Trophoblast cell (in vitro differentiated cells and primary cell): Measurements from ENCODE around the gene TPCN1. TPM values are rescaled to one million over a fixed set of nuclear protein-coding genes. Genes with fewer than 3 reads are reported as not detected.

Experiments used
- DNase-seq, 2 donors: peaks; one replicate each; pipeline ENCODE4 v3.0.0-alpha.2; 2016
- H2AFZ ChIP-seq: 2 replicates; pipeline ENCODE4 v1.6.1; 2013; ENCODE audit warnings: low read length, moderate library complexity, mild to moderate bottlenecking; ENCODE audit not compliant: insufficient read depth, poor library complexity
- H2AK5ac ChIP-seq: 2 replicates; pipeline ENCODE4 v1.6.1; 2013; ENCODE audit warnings: mild to moderate bottlenecking, low read length
- H2BK120ac ChIP-seq: 2 replicates; pipeline ENCODE4 v1.6.1; 2013; ENCODE audit warnings: low read length, mild to moderate bottlenecking, moderate library complexity; ENCODE audit not compliant: insufficient read depth, poor library complexity
- H2BK12ac ChIP-seq: 2 replicates; pipeline ENCODE4 v1.6.1; 2013; ENCODE audit warnings: mild to moderate bottlenecking, low read length, moderate library complexity
- H2BK5ac ChIP-seq: 2 replicates; pipeline ENCODE4 v1.6.1; 2013; ENCODE audit warnings: low read length, low read depth, moderate library complexity, mild to moderate bottlenecking; ENCODE audit not compliant: poor library complexity
- H3K14ac ChIP-seq: 2 replicates; pipeline ENCODE4 v1.6.1; 2013; ENCODE audit warnings: mild to moderate bottlenecking, low read length
- H3K18ac ChIP-seq: 2 replicates; pipeline ENCODE4 v1.6.1; 2013; ENCODE audit warnings: mild to moderate bottlenecking, low read length
- H3K23ac ChIP-seq: 2 replicates; pipeline ENCODE4 v1.6.1; 2013; ENCODE audit warnings: low read length
- H3K27ac ChIP-seq: 2 replicates; pipeline ENCODE4 v1.5.1; 2013; ENCODE audit warnings: low read depth, mild to moderate bottlenecking, inconsistent platforms, low read length, moderate library complexity
- H3K27me3 ChIP-seq: 2 replicates; pipeline ENCODE4 v1.6.1; 2013; ENCODE audit warnings: inconsistent platforms, mild to moderate bottlenecking, low read length, moderate library complexity; ENCODE audit not compliant: insufficient read depth
- H3K36me3 ChIP-seq, 2 experiments: 1 replicate in 1 of 2; 2 replicates in 1 of 2; pipeline ENCODE4 v1.6.1; 2013; ENCODE audit warnings: low read length in 2 of 2, mild to moderate bottlenecking in 2 of 2, moderate library complexity in 1 of 2; ENCODE audit not compliant: insufficient read depth in 2 of 2, control insufficient read depth in 1 of 2
- H3K4ac ChIP-seq: 2 replicates; pipeline ENCODE4 v1.6.1; 2013; ENCODE audit warnings: low read depth, mild to moderate bottlenecking, low read length, moderate library complexity
- H3K4me1 ChIP-seq, 2 experiments: 1 replicate in 1 of 2; 2 replicates in 1 of 2; pipeline ENCODE4 v1.6.1; 2013; ENCODE audit warnings: low read length in 2 of 2, mild to moderate bottlenecking in 2 of 2, moderate library complexity in 1 of 2; ENCODE audit not compliant: insufficient read depth in 2 of 2, control insufficient read depth in 1 of 2
- H3K4me2 ChIP-seq: 2 replicates; pipeline ENCODE4 v1.6.1; 2013; ENCODE audit warnings: inconsistent platforms, mild to moderate bottlenecking, low read length, moderate library complexity
- H3K4me3 ChIP-seq: 2 replicates; pipeline ENCODE4 v1.5.1; 2013; ENCODE audit warnings: mild to moderate bottlenecking, low read depth, low read length, inconsistent platforms
- H3K79me1 ChIP-seq: one replicate; pipeline ENCODE4 v1.6.1; 2013; ENCODE audit warnings: low read length
- H3K79me2 ChIP-seq: 2 replicates; pipeline ENCODE4 v1.6.1; 2013; ENCODE audit warnings: low read length, mild to moderate bottlenecking; ENCODE audit not compliant: control insufficient read depth, insufficient read depth, poor library complexity
- H3K9ac ChIP-seq: 2 replicates; pipeline ENCODE4 v1.6.1; 2013; ENCODE audit warnings: mild to moderate bottlenecking, low read length
- H3K9me3 ChIP-seq: 2 replicates; pipeline ENCODE4 v1.6.1; 2013; ENCODE audit warnings: low read depth, mild to moderate bottlenecking, control low read depth, inconsistent platforms, low read length; ENCODE audit not compliant: insufficient read depth
- H4K12ac ChIP-seq: 2 replicates; pipeline ENCODE4 v1.6.1; 2013; ENCODE audit warnings: low read depth, mild to moderate bottlenecking, low read length, moderate library complexity
- H4K8ac ChIP-seq: 2 replicates; pipeline ENCODE4 v1.6.1; 2013; ENCODE audit warnings: low read depth, mild to moderate bottlenecking, low read length, moderate library complexity
- H4K91ac ChIP-seq: one replicate; pipeline ENCODE4 v1.6.1; 2013; ENCODE audit warnings: low read depth, mild to moderate bottlenecking, low read length, moderate library complexity
- WGBS: extraction: QIAGEN DNeasy Blood & Tissue Kit; methylation state at CpG from one replicate; pipeline ENCODE4 v1.1.7; 2013; ENCODE audit warnings: missing lambda C conversion rate; ENCODE audit not compliant: insufficient read length, insufficient coverage; ENCODE audit errors: extremely low coverage; 5-methylcytosine and 5-hydroxymethylcytosine counted together
- polyA plus RNA-seq: library from polyadenylated mRNA; stranded (reverse); fragments of 200-250 nt; gene quantifications from 2 replicates; pipeline ENCODE4 v1.2.3, GENCODE V29; 2013

TPCN1 gene
- 14.9 and 16.0 TPM in 2 replicates for polyA plus RNA-seq

DNA sequence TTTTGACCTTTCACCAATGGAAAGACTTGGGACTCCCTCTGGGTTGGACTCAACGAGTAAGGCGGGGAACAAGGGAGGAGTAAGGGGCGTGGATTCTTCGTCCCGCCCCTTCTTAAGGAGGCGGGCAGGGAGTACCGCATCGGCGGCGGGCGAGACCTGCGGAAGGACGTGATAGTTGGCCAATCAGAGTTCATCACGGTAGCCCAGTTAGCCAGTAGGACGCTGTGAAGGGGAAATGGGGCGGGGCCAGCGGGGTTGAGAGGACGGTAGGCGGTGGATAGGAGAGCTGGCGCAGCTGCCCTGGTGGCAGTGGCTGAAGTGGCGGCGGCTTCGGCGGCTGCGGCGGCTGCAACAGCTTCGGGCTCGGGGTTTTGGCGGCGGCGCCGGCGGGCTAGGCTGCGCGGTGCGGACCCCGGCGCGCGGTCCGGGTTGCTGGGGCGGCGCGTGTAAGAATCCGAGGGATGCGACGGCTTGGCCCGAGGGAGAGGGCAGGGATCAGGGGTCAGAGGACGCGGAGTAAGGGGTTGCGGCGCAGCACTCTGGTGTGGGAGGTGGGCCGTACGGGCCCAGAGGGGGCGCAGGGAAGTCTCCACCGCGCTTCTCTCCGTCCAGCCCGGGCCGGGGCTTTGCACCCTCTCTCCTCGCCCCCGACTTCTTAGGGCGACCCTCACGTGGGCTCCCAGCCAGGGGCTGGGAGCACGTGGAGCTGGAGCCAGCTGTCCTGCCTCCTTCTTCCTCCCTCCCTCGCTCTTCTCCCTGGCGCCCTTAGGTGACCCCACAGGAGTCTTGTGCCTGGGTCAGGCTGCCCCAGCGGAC, at the start of gene TPCN1:
TSS of gene TPCN1 (plus strand) at position 284 of the 816 bp plus-strand sequence. CDS start 5,389 bp downstream, outside the sequence.
- Histone ChIP-seq H4K8ac (peak within 1 kb of the TSS; percentile 87), H3K23ac (no peak within 1 kb of the TSS), H3K79me2 (peaks cover 7% of the 10 kb centered on the region), H4K91ac (peak within 1 kb of the TSS; percentile 60), H3K4ac (peak within 1 kb of the TSS; percentile 18), H3K4me2 (peak within 1 kb of the TSS; percentile 89), H2AK5ac (peak within 1 kb of the TSS; percentile 44), H4K12ac (peak within 1 kb of the TSS; percentile 6), H3K9ac (peak within 1 kb of the TSS; percentile 76), H2BK120ac (peak within 1 kb of the TSS; percentile 29), H3K27me3 (no peaks in the 10 kb centered on the region), H3K18ac (peak within 1 kb of the TSS; percentile 71), H3K79me1 (peaks cover 12% of the 10 kb centered on the region), H3K36me3 (no peaks in the 10 kb centered on the region), H2BK12ac (peak within 1 kb of the TSS; percentile 30), H3K14ac (peak within 1 kb of the TSS; percentile 73), H2BK5ac (peak within 1 kb of the TSS; percentile 68), H3K4me3 (peak within 1 kb of the TSS; percentile 82), H3K9me3 (no peaks in the 10 kb centered on the region), H2AFZ (peak within 1 kb of the TSS; percentile 83), H3K4me1 (peaks cover 10 to 17% of the 10 kb centered on the region in 2 experiments), H3K27ac (peak within 1 kb of the TSS; percentile 59)
- no CpG with 5 or more reads among the region's 68 CpGs for WGBS
- DNase-seq, result peak; percentile 100

GRCh38 chr12:113171543-113171942, 49.7 kb upstream of the TPCN1 start:
- peaks cover 65 to 76% of the 10 kb centered on the region in 2 experiments for H3K36me3 ChIP-seq
- no peak overlapping the region for H3K23ac ChIP-seq
- no CpG with 5 or more reads among the region's 9 CpGs for WGBS
- DNase-seq, result no peak
- no peaks in the 10 kb centered on the region for H3K79me2 ChIP-seq
- H2AK5ac ChIP-seq, result no peak overlapping the region
- H3K9me3 ChIP-seq, result no peaks in the 10 kb centered on the region
- no peak overlapping the region for H4K8ac ChIP-seq
- no peaks in the 10 kb centered on the region for H3K79me1 ChIP-seq
- H3K27me3 ChIP-seq, result no peaks in the 10 kb centered on the region
- H3K4me2 ChIP-seq, result no peak overlapping the region
- H4K91ac ChIP-seq, result no peak overlapping the region
- no peak overlapping the region for H4K12ac ChIP-seq
- no peak overlapping the region for H3K4me3 ChIP-seq
- H2BK5ac ChIP-seq, result no peak overlapping the region
- H3K4me1 ChIP-seq, result no peaks in the 10 kb centered on the region
- H3K14ac ChIP-seq, result no peak overlapping the region
- H3K27ac ChIP-seq, result no peak overlapping the region
- H3K4ac ChIP-seq, result no peak overlapping the region
- H3K9ac ChIP-seq, result no peak overlapping the region
- no peak overlapping the region for H2BK120ac ChIP-seq
- no peak overlapping the region for H2AFZ ChIP-seq
- H2BK12ac ChIP-seq, result no peak overlapping the region
- H3K18ac ChIP-seq, result no peak overlapping the region

DNA sequence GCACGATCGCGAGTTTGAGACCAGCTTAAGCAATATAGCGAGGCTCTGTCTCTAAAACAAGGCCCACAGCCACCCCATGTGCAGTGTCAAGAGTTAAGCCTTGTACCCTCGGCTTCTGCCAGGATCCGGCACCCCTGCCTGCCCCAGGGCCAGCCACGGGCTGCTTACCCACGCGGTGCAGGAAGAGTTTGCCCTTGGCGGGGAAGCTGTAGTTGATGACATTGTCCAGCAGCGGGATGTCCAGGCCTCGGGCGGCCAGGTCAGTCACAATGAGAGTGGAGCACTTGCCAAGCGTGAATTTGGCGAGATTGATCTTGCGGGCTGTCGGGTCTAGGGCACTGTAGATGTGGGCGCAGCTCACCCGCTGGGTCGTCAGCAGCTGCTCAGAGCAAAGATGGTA, 49.1 kb upstream of the TPCN1 start:
- Histone ChIP-seq H3K9me3 (no peaks in the 10 kb centered on the region), H3K4me1 (no peaks in the 10 kb centered on the region), H3K27ac (no peak overlapping the region), H4K8ac (no peak overlapping the region), H2AK5ac (no peak overlapping the region), H4K12ac (no peak overlapping the region), H3K4me2 (no peak overlapping the region), H3K79me1 (no peaks in the 10 kb centered on the region), H3K14ac (no peak overlapping the region), H4K91ac (no peak overlapping the region), H2BK12ac (no peak overlapping the region), H3K27me3 (no peaks in the 10 kb centered on the region), H3K23ac (no peak overlapping the region), H3K4me3 (no peak overlapping the region), H3K4ac (no peak overlapping the region), H3K79me2 (no peaks in the 10 kb centered on the region), H3K9ac (no peak overlapping the region), H3K18ac (no peak overlapping the region), H2BK120ac (no peak overlapping the region), H3K36me3 (peaks cover 72 to 82% of the 10 kb centered on the region in 2 experiments), H2AFZ (no peak overlapping the region), H2BK5ac (no peak overlapping the region)
- WGBS, result no CpG with 5 or more reads among the region's 20 CpGs
- no peak for DNase-seq

DNA sequence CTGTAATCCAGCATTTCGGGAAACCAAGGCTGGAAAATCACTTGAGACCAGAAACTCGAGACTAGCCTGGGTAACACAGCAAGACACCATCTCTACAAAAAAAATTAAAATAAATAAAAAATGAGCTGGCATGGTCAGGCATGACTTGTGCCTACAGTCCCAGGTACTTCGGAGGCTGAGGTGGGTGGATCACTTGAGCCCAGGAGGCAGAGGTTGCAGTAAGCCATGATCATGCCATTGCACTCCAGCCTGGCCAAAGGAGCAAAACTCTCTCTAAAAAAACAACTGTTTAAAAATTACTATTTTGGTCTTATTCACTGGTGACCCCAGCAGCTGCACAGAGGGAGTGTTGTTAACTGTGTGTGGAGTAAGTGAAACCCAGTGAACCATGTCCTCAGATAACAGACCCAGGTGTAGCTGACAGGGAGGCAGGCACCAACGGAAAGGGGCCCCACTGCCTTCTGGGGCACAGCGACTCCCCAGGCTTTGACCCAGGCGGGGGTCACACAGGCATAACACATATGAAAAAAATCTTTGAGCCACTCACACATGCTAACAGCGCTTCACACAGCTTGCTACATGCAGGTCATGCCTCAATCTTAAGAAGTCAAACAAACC, 48.1 kb upstream of the TPCN1 start:
- WGBS, result no CpG with 5 or more reads among the region's 7 CpGs
- no peak overlapping the region for H2BK120ac ChIP-seq

More for the DNA sequence above, 48.1 kb upstream of the TPCN1 start:
- no peak overlapping the region for H3K4me3 ChIP-seq
- no peak overlapping the region for H3K4me2 ChIP-seq
- H2BK12ac ChIP-seq, result no peak overlapping the region
- H3K23ac ChIP-seq, result no peak overlapping the region
- H2AK5ac ChIP-seq, result no peak overlapping the region
- H3K27ac ChIP-seq, result no peak overlapping the region
- H3K79me1 ChIP-seq, result no peaks in the 10 kb centered on the region
- no peak overlapping the region for H2AFZ ChIP-seq
- H3K14ac ChIP-seq, result no peak overlapping the region
- no peaks in the 10 kb centered on the region for H3K79me2 ChIP-seq
- H3K9me3 ChIP-seq, result no peaks in the 10 kb centered on the region
- no peaks in the 10 kb centered on the region for H3K27me3 ChIP-seq
- H4K8ac ChIP-seq, result no peak overlapping the region
- no peak overlapping the region for H4K12ac ChIP-seq
- H3K4ac ChIP-seq, result no peak overlapping the region
- H4K91ac ChIP-seq, result no peak overlapping the region
- H3K36me3 ChIP-seq, result peaks cover 70 to 83% of the 10 kb centered on the region in 2 experiments
- DNase-seq, result no peak
- H3K18ac ChIP-seq, result no peak overlapping the region
- no peaks in the 10 kb centered on the region for H3K4me1 ChIP-seq
- no peak overlapping the region for H2BK5ac ChIP-seq
- no peak overlapping the region for H3K9ac ChIP-seq
